GM10266 (cell line): ENCODE measurements around the gene ATRAID.

Experiments
- DNase-seq: peaks from one replicate; pipeline ENCODE4 v3.0.0; 2012; ENCODE audit errors: extremely low spot score
- TF ChIP-seq, protein P1 (sequence below): IDR thresholded peaks from 2 replicates; pipeline ENCODE4 v1.5.1; 2012; ENCODE audit warnings: mild to moderate bottlenecking, low read depth; ENCODE audit not compliant: control insufficient read depth, insufficient read depth; ENCODE audit errors: missing control alignments

The ATRAID gene

DNA sequence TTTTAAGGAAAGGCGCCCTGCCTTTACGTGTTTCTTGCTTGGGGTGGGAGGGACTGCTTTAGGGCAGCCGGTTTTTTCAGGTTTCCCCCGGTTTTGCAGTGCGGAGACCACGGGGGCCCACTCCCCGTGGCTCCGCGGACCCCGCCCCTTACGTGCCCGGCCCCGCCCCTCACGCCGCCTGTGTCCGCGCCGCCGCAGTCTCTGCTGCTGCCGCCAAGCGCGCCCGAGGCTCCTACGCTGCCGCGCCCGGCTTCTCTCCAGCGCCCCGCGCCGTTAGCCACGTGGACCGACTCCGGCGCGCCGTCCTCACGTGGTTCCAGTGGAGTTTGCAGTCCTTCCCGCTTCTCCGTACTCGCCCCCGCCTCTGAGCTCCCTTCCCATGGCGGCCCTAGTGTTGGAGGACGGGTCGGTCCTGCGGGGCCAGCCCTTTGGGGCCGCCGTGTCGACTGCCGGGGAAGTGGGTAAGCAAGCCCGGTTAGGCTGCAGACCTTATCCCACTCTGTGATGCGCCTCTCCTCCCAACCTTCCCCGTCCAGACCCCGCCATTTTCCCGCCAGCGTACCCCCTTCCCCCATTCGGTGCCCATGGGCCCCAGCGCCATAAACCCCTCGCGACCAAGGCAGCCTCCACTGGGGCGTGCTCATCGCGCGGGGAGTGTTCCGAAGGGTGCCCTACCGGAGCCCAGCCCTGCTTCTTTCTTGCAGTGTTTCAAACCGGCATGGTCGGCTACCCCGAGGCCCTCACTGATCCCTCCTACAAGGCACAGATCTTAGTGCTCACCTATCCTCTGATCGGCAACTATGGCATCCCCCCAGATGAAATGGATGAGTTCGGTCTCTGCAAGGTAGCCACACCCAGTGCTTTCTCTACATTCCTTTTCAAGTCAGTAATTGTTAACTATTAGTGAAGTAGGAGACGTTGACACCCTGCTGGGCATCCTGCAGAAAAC lies 5.6 kb downstream of the ATRAID start, which contains the start of gene CAD:
Gene CAD (plus strand): TSS at position 197 of the 949 bp plus-strand sequence. CDS start 183 bp downstream, at position 380.
- TF ChIP-seq, protein P1, sequence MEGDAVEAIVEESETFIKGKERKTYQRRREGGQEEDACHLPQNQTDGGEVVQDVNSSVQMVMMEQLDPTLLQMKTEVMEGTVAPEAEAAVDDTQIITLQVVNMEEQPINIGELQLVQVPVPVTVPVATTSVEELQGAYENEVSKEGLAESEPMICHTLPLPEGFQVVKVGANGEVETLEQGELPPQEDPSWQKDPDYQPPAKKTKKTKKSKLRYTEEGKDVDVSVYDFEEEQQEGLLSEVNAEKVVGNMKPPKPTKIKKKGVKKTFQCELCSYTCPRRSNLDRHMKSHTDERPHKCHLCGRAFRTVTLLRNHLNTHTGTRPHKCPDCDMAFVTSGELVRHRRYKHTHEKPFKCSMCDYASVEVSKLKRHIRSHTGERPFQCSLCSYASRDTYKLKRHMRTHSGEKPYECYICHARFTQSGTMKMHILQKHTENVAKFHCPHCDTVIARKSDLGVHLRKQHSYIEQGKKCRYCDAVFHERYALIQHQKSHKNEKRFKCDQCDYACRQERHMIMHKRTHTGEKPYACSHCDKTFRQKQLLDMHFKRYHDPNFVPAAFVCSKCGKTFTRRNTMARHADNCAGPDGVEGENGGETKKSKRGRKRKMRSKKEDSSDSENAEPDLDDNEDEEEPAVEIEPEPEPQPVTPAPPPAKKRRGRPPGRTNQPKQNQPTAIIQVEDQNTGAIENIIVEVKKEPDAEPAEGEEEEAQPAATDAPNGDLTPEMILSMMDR: peak; percentile 39
- DNase-seq: peak; percentile 91

DNA sequence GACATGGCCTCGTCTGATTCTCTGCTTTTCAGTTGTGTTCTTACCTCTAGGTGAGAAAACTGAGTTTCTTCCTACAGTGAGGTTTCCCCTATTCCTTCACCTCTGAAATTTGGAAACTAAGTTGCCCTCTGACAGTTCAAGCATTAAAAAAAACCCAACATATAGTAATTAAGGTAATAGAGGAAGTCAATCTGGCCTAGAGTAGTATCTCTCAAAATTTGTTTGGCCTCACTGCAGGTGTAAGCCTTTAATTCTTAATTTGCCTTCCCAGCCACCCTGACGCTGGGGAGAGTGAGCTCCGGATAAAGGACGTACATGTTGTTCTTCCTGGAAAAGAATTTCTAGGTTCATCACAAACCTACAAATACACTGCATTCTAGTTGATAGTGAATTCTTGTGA lies 6.8 kb downstream of the ATRAID start:
- TF ChIP-seq, protein P1: no peak
- no peak for DNase-seq

DNA sequence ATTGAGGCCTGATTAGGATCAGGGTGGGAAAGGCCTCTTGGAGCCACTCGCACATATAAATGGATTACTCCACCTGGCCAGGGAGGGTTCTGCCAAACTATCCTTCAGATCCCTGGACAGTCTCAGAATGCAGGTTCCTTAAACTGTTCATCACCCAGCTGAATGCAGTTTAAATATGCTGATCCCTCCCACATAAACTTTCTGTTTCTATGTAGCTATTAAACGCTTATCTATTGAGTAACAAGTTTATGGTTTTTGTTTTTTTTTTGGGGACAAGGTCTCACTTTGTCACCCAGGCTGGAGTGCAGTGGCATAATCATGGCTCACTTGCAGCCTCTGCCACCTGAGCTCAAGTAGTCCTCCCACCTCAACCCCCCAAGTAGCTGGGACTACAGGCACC lies 7.2 kb downstream of the ATRAID start:
- DNase-seq: no peak
- TF ChIP-seq, protein P1: no peak

DNA sequence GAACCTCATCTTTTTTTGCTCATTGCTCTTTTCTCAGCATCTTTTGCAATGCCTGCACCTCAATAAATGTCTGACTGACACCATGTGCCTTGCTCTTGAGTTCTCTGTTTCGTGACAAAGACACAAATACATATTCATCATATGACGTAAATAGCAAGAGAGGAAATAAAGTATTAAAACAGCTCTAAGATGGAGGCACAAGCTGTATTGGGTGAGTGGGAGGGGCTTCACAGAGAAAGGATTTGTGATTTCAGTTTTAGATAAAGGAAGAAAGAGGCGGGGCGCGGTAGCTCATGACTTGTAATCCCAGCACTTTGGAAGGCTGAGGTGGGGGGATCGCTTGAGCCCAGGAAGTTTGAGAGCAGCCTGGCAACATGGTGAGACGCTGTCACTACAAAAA lies 8.2 kb downstream of the ATRAID start:
- TF ChIP-seq, protein P1: no peak
- no peak for DNase-seq

DNA sequence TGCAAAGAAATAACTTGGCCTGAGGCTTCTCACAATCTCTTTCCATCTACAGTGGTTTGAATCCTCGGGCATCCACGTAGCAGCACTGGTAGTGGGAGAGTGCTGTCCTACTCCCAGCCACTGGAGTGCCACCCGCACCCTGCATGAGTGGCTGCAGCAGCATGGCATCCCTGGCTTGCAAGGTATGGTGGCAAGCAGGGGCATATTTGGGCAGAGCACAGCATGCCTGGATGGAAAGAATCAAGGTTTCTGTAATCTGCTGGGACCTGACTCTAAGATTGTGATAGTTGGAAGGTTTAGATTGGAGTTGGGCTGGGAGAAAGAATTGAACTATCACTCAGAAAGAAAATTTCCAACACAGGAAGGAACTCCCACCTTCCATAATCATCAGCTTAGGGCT lies 9.3 kb downstream of the ATRAID start:
- no peak for DNase-seq
- TF ChIP-seq, protein P1: no peak

DNA sequence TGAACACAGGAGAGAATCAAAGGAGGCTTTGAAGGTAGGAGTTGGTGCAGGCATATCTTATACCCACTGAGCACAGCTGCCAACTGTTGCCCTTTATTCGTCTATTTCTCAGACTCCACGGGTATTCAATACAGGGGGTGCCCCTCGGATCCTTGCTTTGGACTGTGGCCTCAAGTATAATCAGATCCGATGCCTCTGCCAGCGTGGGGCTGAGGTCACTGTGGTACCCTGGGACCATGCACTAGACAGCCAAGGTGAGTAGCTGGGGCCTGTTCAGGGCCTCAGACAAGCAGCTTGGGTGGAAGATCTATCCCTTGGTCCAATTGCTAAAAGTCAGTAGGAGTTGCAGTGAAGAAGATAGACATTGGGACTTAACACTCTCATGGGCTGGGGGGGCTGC lies 10.6 kb downstream of the ATRAID start:
- no peak for DNase-seq

More for the DNA sequence above, 10.6 kb downstream of the ATRAID start:
- TF ChIP-seq, protein P1: no peak
